H1 (cell line): ENCODE measurements around the gene ACHE. TPM values are rescaled to one million over a fixed set of nuclear protein-coding genes. Genes with fewer than 3 reads are reported as not detected.
A peak's percentile ranks its signal among the peaks of the same experiment; 100 is the strongest.
"Not testable (repeated sequence)": the region's sequence is repeated elsewhere in the genome, so short reads cannot be mapped to it uniquely, and the experiment has no call there.

Experiments
- CTCF ChIA-PET: fragments of 300-600 bp; sonication (Branson Sonifier 250); formaldehyde crosslinking; loops from one replicate; lab custom pipeline; 2021; ENCODE audit not compliant: partially characterized antibody; lab: Charles Lee
- POLR2A ChIA-PET: fragments of 300-600 bp; sonication (Branson Sonifier 250); formaldehyde crosslinking; loops from one replicate; lab custom pipeline; 2021; ENCODE audit warnings: inconsistent platforms; ENCODE audit not compliant: partially characterized antibody; lab: Charles Lee
- DNase-seq, 2 experiments: peaks; one replicate each; pipeline versions ENCODE4 v3.0.0 to v3.0.0-alpha.2; 2010 to 2022; ENCODE audit warnings: low spot score in 2 of 2, low read depth in 1 of 2, mixed read lengths in 1 of 2
- FAIRE-seq: peaks from 2 replicates; lab custom pipeline; 2011; peaks lifted over from hg19 to GRCh38; lab: Jason Lieb, UNC
- H2AFZ ChIP-seq: 2 replicates; pipeline ENCODE4 v1.8.1; 2012; ENCODE audit warnings: low read length, inconsistent platforms
- H2AK5ac ChIP-seq: 2 replicates; pipeline ENCODE4 v1.6.1; 2013; ENCODE audit warnings: low read depth, low read length
- H2BK120ac ChIP-seq: replicated peaks from 2 replicates; pipeline ENCODE3; 2013; ENCODE audit warnings: low read depth, low read length, inconsistent platforms
- H2BK12ac ChIP-seq: 2 replicates; pipeline ENCODE4 v1.6.1; 2013; ENCODE audit warnings: low read depth, low read length
- H2BK15ac ChIP-seq: 2 replicates; pipeline ENCODE4 v1.6.1; 2013; ENCODE audit warnings: low read length
- H2BK20ac ChIP-seq: 2 replicates; pipeline ENCODE4 v1.6.1; 2013; ENCODE audit warnings: low read length
- H2BK5ac ChIP-seq: 2 replicates; pipeline ENCODE4 v1.6.1; 2013; ENCODE audit warnings: low read depth, low read length
- H3K14ac ChIP-seq: 2 replicates; pipeline ENCODE4 v1.6.1; 2013; ENCODE audit warnings: inconsistent platforms; ENCODE audit not compliant: insufficient read length
- H3K18ac ChIP-seq: 2 replicates; pipeline ENCODE4 v1.6.1; 2013; ENCODE audit warnings: low read length; ENCODE audit errors: extremely low read depth
- H3K23ac ChIP-seq: 2 replicates; pipeline ENCODE4 v1.6.1; 2013; ENCODE audit warnings: inconsistent platforms; ENCODE audit not compliant: insufficient read length
- H3K23me2 ChIP-seq: 2 replicates; pipeline ENCODE4 v1.6.1; 2013; ENCODE audit warnings: low read depth, low read length
- H3K27ac ChIP-seq: 2 replicates; pipeline ENCODE4 v1.6.1; 2011; ENCODE audit warnings: low read depth, low read length, inconsistent platforms
- H3K27me3 ChIP-seq, 4 experiments: replicated peaks in 1 of 4; 1 replicate in 1 of 4; 2 replicates in 3 of 4; pipeline versions ENCODE4 v1.6.1 to v1.8.1; 2011 to 2013; ENCODE audit warnings: low read length in 3 of 4, mild to moderate bottlenecking in 3 of 4, inconsistent platforms in 2 of 4, mixed read lengths in 2 of 4, moderate library complexity in 1 of 4; ENCODE audit not compliant: control insufficient read depth in 3 of 4, insufficient read depth in 3 of 4; ENCODE audit errors: extremely low read depth in 1 of 4
- H3K36me3 ChIP-seq, 4 experiments: 2 replicates each; pipeline versions ENCODE4 v1.6.1 to v1.8.1; 2011 to 2013; ENCODE audit warnings: mild to moderate bottlenecking in 4 of 4, low read length in 3 of 4, moderate library complexity in 2 of 4, control low read depth in 1 of 4, inconsistent platforms in 1 of 4; ENCODE audit not compliant: insufficient read depth in 4 of 4, control insufficient read depth in 2 of 4
- H3K4ac ChIP-seq: replicated peaks from 2 replicates; pipeline ENCODE3; 2013; ENCODE audit warnings: low read length, low read depth, mixed read lengths, inconsistent platforms; ENCODE audit not compliant: insufficient read length
- H3K4me1 ChIP-seq, 4 experiments: replicated peaks in 1 of 4; 1 replicate in 1 of 4; 2 replicates in 3 of 4; pipeline versions ENCODE4 v1.6.1 to v1.8.1; 2011 to 2013; ENCODE audit warnings: low read length in 3 of 4, inconsistent platforms in 2 of 4, mixed read lengths in 1 of 4; ENCODE audit not compliant: insufficient read depth in 4 of 4, control insufficient read depth in 3 of 4
- H3K4me2 ChIP-seq, 2 experiments: 2 replicates each; pipeline versions ENCODE4 v1.6.1 to v1.8.1; 2011 to 2013; ENCODE audit warnings: low read depth in 2 of 2, low read length in 2 of 2, control low read depth in 1 of 2, inconsistent platforms in 1 of 2, mild to moderate bottlenecking in 1 of 2; ENCODE audit not compliant: insufficient read depth in 1 of 2
- H3K4me3 ChIP-seq, 4 experiments: fragments of 200-600, 300-600 bp in 1 of 4; sonication (generic), shearing (Covaris generic), sonication (Bioruptor Twin) in 1 of 4; 2 replicates each; pipeline versions ENCODE4 v1.5.1 to v1.8.1; 2011 to 2016; ENCODE audit warnings: low read length in 4 of 4, low read depth in 3 of 4, control low read depth in 2 of 4, inconsistent platforms in 2 of 4, mild to moderate bottlenecking in 2 of 4, mixed read lengths in 1 of 4, moderate library complexity in 1 of 4; ENCODE audit not compliant: insufficient read depth in 2 of 4; ENCODE audit errors: extremely low read depth in 1 of 4
- H3K56ac ChIP-seq: replicated peaks from 2 replicates; pipeline ENCODE3; 2013; ENCODE audit warnings: low read depth, mild to moderate bottlenecking, mixed read lengths, low read length, inconsistent platforms; ENCODE audit not compliant: insufficient read length
- H3K79me1 ChIP-seq: 2 replicates; pipeline ENCODE4 v1.6.1; 2013; ENCODE audit warnings: low read depth, low read length, control low read depth
- H3K79me2 ChIP-seq, 2 experiments: 2 replicates each; pipeline versions ENCODE4 v1.6.1 to v1.8.1; 2012 to 2013; ENCODE audit warnings: low read length in 2 of 2, mild to moderate bottlenecking in 2 of 2, inconsistent platforms in 1 of 2; ENCODE audit not compliant: insufficient read depth in 2 of 2, control insufficient read depth in 1 of 2
- H3K9ac ChIP-seq, 4 experiments: replicated peaks in 1 of 4; 1 replicate in 1 of 4; 2 replicates in 3 of 4; pipeline versions ENCODE4 v1.6.1 to v1.8.1; 2011 to 2013; ENCODE audit warnings: low read depth in 3 of 4, low read length in 3 of 4, control low read depth in 2 of 4, mild to moderate bottlenecking in 2 of 4, moderate library complexity in 2 of 4, inconsistent platforms in 1 of 4; ENCODE audit errors: extremely low read depth in 1 of 4
- H3K9me3 ChIP-seq, 2 experiments: 2 replicates each; pipeline versions ENCODE4 v1.6.1 to v1.8.1; 2012 to 2013; ENCODE audit warnings: mild to moderate bottlenecking in 2 of 2, moderate library complexity in 2 of 2, control low read depth in 1 of 2, inconsistent platforms in 1 of 2, low read depth in 1 of 2, low read length in 1 of 2, mixed read lengths in 1 of 2; ENCODE audit not compliant: insufficient read depth in 2 of 2
- H4K20me1 ChIP-seq, 2 experiments: replicated peaks in 1 of 2; 2 replicates each; pipeline versions ENCODE3 to v1.8.1; 2011 to 2013; ENCODE audit warnings: inconsistent platforms in 2 of 2, low read length in 2 of 2, mild to moderate bottlenecking in 1 of 2; ENCODE audit not compliant: insufficient read depth in 2 of 2, control insufficient read depth in 1 of 2
- H4K5ac ChIP-seq: 2 replicates; pipeline ENCODE4 v1.6.1; 2013; ENCODE audit warnings: low read length, low read depth, mixed read lengths, inconsistent platforms; ENCODE audit not compliant: insufficient read length
- H4K8ac ChIP-seq: 2 replicates; pipeline ENCODE4 v1.8.0; 2013; ENCODE audit warnings: mild to moderate bottlenecking, moderate library complexity, low read length, inconsistent platforms; ENCODE audit not compliant: insufficient read depth; ENCODE audit errors: extremely low read depth
- H4K91ac ChIP-seq: replicated peaks from 2 replicates; pipeline ENCODE3; 2013; ENCODE audit warnings: low read length, mixed read lengths, inconsistent platforms; ENCODE audit not compliant: insufficient read length
- MAFK ChIP-seq: IDR thresholded peaks from 2 replicates; pipeline ENCODE4 v1.6.1; 2012; ENCODE audit warnings: low read depth, mild to moderate bottlenecking, improper control_type of control experiment, low read length
- WGBS, 2 experiments: shearing (Covaris generic) in 1 of 2; methylation state at CpG; one replicate each; pipeline versions ENCODE4 v1.1.6 to v1.1.7; 2013 to 2015; ENCODE audit warnings: low lambda C conversion rate in 2 of 2, mixed read lengths in 2 of 2, inconsistent platforms in 1 of 2, low coverage in 1 of 2, missing lambda C conversion rate in 1 of 2; ENCODE audit not compliant: insufficient replicate concordance in 2 of 2, insufficient coverage in 1 of 2, insufficient read length in 1 of 2; ENCODE audit errors: extremely low coverage in 1 of 2, missing lambda C conversion rate in 1 of 2; 5-methylcytosine and 5-hydroxymethylcytosine counted together
- polyA plus RNA-seq, 7 experiments: library from polyadenylated mRNA; depleted of rRNA in 3 of 7; stranded (reverse) in 5 of 7; unstranded in 2 of 7; fragments of >200 nt in 5 of 7; fragments of 200-250 nt in 2 of 7; gene quantifications; 1 replicate in 5 of 7; 2 replicates in 1 of 7; 4 replicates in 1 of 7; pipeline versions ENCODE4 v1.2.1 to v1.2.3, GENCODE V29; 2011 to 2013; ENCODE audit warnings: missing spikeins in 2 of 7, mixed read lengths in 2 of 7
- total RNA-seq: library from RNA; stranded (reverse); fragmentation: NEBNext Ultra II Directional; extraction: Animal tissue kit (Norgen Biotek cat#: 25700); gene quantifications from 2 replicates; pipeline ENCODE4 v1.2.1, GENCODE V29; 2021

The ACHE gene
- total and polyA plus RNA-seq, 2 of the 8 experiments (the other 6 are each of a cell fraction or from before 2014, with no cell fraction given), result 1.4 to 4.3 TPM

GRCh38 chr7:100919779-100920437, 24.2 kb upstream of the ACHE start:
- H2AK5ac ChIP-seq, H2BK120ac ChIP-seq, H3K14ac ChIP-seq, DNase-seq, H2AFZ ChIP-seq, H3K4me3 ChIP-seq, POLR2A ChIA-PET, H3K9ac ChIP-seq, H3K56ac ChIP-seq, H4K5ac ChIP-seq, FAIRE-seq, H3K4me1 ChIP-seq, H3K27ac ChIP-seq, H4K20me1 ChIP-seq, H3K79me2 ChIP-seq, H3K4me2 ChIP-seq, H3K79me1 ChIP-seq, H4K8ac ChIP-seq, H3K18ac ChIP-seq, H3K9me3 ChIP-seq, H3K23me2 ChIP-seq, H3K23ac ChIP-seq, H3K27me3 ChIP-seq, H3K36me3 ChIP-seq: not testable (repeated sequence)
- peak overlapping the region; percentile 18; the same call in 1 of the 2 replicates for H2BK12ac ChIP-seq
- peak overlapping the region; percentile 40 for H3K4ac ChIP-seq
- 94% methylated on average over 9 of the region's 9 CpGs; no CpG with 5 or more reads in 1 of the 2 experiments for WGBS, 2 experiments
- TF ChIP-seq MAFK, result peak; percentile 33; the same call in 1 of the 2 replicates
- peak overlapping the region; percentile 15 for H4K91ac ChIP-seq
- H2BK15ac ChIP-seq, result peak overlapping the region; percentile 40; the same call in 1 of the 2 replicates
- CTCF ChIA-PET, result interaction anchor here (0.9 to 1.5 kb wide), 2 partner anchors 10 to 22 kb away, joined by 3 to 5 read pairs; no protein-coding TSS in a partner anchor
- H2BK20ac ChIP-seq, result peak overlapping the region; percentile 37; the same call in 1 of the 2 replicates
- peak overlapping the region; percentile 61; the same call in 1 of the 2 replicates for H2BK5ac ChIP-seq
